GM19463 (cell line): Measurements from ENCODE around the gene KCNG3.

Source experiments
- ATAC-seq: cut with Tn5 transposase; IDR thresholded peaks from one replicate; pipeline ENCODE4 v1.9.1; 2021; ENCODE audit warnings: mild to moderate bottlenecking, moderate library complexity; ENCODE audit not compliant: unreplicated experiment

KCNG3 gene

GRCh38 chr2:42486145-42486906 lies 7.5 kb downstream of the KCNG3 start:
- no peak for ATAC-seq

DNA sequence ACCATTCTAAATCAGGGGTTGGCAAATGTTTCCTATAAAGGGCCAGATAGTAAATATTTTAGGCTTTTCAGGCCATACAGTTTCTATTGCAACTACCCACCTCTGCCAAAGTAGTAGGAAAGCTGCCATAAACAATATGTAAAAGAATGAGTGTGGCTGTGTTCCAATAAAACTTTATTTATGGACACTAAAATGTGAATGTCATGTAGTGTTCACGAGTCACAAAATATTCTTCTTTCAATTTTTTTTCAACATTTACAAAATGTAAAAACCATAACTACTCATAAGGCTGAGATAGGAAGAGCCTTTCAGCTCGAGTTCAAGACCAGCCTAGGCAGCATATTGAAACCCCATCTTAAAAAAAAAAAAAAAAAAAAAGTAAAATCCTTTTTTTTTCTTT lies 13.4 kb downstream of the KCNG3 start:
- no peak for ATAC-seq

DNA sequence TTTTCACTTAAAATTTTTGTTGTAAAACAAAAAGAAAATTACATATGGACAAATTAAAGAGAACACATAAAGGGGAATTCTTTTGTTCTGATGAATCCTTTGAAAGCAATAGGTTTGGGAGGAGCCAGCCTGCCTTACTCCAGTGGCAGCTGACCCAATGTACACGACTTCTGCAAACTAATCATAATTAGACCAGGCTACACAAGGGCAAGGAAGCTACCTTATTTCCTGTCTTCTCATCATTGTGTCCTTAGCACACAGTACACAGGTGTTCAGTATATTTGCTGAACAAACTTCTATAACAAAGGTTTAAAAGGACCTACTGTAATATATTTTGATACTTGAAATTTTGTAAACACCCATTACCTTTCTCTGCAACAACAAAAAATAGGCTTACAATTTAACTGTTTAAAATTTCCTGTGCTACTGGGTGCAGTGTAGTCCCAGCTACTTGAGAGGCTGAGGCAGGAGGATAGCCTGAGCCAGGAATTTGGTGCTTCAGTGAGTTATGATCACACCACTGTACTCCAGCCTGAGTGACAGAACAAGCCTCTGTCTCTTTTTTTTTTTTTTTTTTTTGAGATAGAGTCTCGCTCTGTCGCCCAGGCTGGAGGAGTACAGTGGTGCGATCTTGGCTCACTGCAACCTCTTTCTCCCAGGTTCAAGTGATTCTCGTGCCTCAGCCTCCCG lies 18.9 kb downstream of the KCNG3 start:
- no peak for ATAC-seq

DNA sequence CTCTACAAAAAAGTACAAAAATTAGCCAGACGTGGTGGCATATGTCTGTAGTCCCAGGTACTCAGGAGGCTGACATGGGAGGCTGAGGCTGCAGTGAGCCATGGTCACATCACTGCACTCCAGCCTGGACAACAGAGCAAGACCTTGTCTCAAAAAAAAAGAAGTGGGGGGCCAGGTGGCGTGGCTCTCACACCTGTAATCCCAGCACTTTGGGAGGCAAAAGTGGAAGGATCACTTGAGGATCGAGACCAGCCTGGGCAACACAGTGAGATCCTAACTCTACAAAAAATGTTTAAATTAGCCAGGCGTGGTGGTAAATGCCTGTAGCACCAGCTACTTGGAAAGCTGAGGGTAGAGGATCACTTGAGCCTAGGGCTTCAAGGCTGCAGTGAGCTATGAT lies 23.1 kb downstream of the KCNG3 start:
- no peak for ATAC-seq

DNA sequence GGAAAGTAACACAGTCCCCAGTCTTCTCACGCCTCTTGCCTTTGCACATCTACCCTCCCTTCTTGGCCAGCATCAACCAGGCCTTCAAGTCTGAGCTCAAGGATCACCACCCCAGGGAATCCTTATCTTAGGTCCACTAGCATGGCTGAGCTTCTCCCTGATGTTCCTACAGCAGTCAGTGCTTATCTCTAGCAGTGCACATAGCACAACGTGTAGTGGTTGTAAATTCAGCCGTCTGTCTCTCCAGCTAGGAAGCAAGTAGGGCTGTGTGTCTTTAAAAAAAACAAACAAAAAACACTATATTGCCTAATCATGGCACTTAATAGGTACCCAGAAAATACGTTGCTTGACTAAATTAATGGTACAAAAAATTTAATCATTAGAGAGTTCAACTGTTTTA lies 29.2 kb downstream of the KCNG3 start:
- no peak for ATAC-seq

DNA sequence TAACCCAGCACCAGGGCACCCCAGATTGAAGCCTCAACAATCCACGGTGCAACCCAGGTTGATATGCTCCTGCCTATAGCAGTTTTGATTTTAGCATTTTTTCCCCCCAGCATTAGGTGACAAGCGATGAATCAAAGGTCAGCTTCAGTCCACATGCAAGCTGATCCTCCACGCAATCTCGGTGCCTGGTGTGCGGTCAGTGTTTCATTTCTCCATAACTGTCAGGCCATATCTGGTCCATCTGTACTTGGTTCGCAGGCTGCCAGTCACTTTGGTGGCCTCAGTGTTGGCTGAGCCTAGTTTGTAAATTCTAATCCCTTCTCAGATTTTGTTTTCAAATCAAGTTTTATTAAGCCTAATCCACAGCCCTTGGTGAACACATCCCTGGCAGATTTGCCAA lies 30.2 kb downstream of the KCNG3 start:
- ATAC-seq: no peak

GRCh38 chr2:42459296-42459695 lies 34.5 kb downstream of the KCNG3 start:
- ATAC-seq: no peak

- ATAC-seq: no peak
Measured at GRCh38 chr2:42458396-42458795, 35.4 kb downstream of the KCNG3 start.

- ATAC-seq: no peak
Measured at GRCh38 chr2:42457011-42457410, 36.8 kb downstream of the KCNG3 start.

DNA sequence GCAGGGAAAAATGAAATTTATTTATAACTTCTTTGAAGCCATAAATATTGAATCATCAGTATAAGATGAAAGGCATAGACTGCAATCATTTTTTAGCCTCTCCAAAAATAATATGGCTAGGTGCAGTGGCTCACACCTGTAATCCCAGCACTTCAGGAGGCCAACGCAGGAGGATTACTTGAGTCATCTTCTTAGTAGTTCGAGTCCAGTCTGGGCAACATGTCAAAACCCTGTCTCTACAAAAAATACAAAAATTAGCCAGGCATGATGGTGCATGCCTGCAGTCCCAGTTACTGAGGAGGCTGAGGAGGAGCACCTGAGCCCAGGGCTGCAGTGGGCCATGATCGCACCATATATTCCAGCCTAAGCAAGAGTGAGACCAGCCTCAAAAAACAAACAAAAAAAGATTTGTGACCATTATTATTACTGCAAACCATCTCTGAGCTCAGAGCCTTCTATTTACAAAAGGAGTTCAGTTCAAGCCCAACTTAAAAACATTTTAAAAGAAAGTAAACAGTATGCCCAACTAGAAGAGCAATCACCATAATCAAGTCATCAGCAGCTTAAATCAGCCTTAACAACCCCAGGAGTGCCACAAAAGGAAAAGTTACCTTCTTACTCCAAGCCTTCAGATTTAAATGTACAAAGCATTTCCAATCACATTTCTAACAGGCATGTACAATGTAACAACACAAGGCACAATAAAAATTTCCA lies 37.5 kb downstream of the KCNG3 start:
- ATAC-seq: no peak

GRCh38 chr2:42452545-42452944 lies 41.2 kb downstream of the KCNG3 start:
- no peak for ATAC-seq

- no peak for ATAC-seq
Measured at GRCh38 chr2:42450136-42450535, 43.6 kb downstream of the KCNG3 start.

DNA sequence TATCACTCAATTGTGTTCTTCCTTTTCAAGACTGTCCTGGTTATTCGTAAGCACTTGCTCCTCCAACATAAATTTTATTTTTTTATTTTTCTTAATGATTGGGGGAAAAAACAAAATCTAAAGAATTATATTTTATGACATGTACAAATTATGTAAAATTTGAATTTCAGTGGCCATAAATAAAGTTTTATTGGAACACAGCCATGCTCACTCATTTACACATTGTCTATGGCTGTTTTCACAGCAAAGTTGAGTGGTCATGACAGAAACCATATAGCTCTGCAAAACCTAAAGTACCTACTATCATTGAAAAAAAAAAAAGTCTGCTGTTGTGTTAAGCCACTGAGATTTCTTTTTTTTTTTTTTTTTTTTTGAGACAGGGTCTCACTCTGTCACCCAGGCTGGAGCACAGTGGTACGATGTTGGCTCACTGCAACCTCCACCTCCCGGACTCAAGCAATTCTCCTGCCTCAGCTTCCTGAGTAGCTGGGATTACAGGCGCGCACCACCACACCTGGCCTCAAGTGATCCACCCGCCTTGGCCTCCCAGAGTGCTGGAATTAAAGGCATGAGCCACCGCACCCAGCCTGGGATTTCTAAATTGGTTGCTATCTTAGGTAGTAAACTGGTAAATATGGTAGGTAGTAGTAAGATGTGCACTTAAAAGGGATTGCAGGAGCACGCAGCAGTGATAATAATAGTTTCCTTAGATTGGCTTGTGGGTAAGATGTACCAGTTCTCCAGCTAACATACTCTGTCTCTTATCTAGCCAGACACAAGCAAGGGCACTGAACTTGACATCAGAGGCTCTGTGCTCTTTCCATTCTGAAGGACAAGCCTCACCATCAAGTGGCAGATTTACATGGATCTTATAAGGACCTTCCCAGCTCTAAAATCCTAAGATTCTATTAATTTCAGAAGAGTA lies 44.4 kb downstream of the KCNG3 start:
- no peak for ATAC-seq

GRCh38 chr2:42448163-42448562 lies 45.6 kb downstream of the KCNG3 start:
- ATAC-seq: no peak

DNA sequence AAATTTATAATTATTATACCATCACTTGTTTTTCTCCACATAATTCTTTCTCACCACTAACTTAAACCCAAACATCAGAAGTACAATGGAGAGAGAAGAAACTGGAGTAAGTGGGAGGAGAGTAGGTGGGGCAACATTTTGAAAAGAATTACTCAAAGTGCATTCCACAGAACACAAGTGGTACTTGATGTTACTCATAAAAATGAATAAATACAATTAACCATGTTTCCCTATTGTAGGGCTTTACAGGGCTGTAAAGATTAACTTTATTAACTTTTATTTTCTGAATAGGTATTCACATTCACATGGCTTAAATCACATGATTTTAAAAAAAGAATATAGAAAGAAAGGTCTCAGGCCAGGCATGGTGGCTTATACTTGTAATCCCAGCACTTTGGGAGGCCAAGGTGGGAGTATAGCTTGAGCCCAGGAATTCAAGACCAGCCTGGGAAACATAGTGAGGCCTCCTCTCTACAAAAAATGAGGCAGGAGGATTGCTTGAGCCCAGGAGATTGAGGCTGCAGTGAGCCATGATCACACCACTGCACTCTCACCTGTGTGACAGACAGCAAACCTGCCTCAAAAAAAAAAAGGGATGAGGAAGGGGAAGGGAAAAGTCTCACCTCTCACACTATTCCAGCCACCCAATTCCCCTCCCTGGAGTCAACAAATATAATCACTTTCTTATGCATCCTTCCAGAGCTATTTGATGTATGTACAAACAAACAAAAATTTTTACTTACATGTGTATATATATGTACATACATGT lies 47.1 kb downstream of the KCNG3 start:
- ATAC-seq: no peak

- ATAC-seq: no peak
Measured at GRCh38 chr2:42443718-42444399, 49.9 kb downstream of the KCNG3 start.

GRCh38 chr2:42442774-42443173 lies 51.0 kb downstream of the KCNG3 start:
- no peak for ATAC-seq

DNA sequence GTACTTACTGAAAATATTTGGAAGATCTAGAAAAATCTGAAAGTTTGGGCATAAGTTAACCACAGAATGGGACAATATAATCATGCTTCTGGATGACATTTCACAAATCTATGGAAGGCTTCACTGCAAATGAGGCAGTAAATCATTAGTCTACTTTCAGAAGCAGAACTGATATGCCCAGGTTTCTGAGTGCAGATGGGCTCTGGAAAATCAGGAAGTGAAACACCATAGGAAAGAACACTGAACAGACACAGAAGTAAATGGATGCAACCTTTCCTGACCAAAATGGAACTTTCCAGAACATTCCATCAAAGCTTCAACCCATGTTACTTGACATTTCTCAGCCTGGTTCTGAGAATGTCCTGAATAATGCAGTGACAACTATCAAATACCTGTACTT lies 55.1 kb downstream of the KCNG3 start:
- ATAC-seq: no peak

DNA sequence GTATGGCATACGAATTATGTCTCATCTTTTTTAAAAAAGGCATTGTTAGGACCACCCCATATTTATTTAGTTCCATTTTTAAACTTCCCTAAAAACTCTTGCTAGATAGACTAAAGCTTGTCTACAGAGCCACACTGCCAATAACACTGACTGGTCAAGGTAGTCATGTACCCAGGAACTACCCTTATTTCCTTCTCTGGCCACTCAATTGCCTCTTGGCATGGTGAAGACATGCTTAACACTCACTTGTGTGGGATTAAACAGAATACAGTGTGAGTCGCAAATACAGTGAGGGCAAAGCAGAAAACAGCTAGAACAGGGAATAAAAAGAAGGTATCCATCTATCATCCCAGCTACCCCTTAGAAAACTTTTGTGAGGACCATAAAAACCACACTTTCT lies 57.4 kb downstream of the KCNG3 start:
- ATAC-seq: no peak

GRCh38 chr2:42435628-42436027 lies 58.2 kb downstream of the KCNG3 start:
- ATAC-seq: no peak
